ENCODE data around the gene CLDN1.

CLDN1 gene

GRCh38 chr3:190330936-190331734 is 8.9 kb upstream of the CLDN1 start:
- no peak for DNase-seq

- DNase-seq = peak; percentile 64
Observed at GRCh38 chr3:190326930-190327329, 4.7 kb upstream of the CLDN1 start.

GRCh38 chr3:190326361-190326760 is 4.1 kb upstream of the CLDN1 start:
- no peak for DNase-seq

- DNase-seq = peak; percentile 53
Observed at GRCh38 chr3:190325923-190326322, 3.7 kb upstream of the CLDN1 start.

GRCh38 chr3:190323246-190323626 is 990 bp upstream of the CLDN1 start:
- no peak for DNase-seq

GRCh38 chr3:190322604-190323245 is 479 bp upstream of the CLDN1 start:
- no peak for DNase-seq

- DNase-seq = no peak
Observed at GRCh38 chr3:190320594-190321362, 1.5 kb downstream of the CLDN1 start.

GRCh38 chr3:190319660-190320059 is 2.6 kb downstream of the CLDN1 start:
- DNase-seq = no peak

GRCh38 chr3:190318666-190319065 is 3.6 kb downstream of the CLDN1 start:
- no peak for DNase-seq

- DNase-seq = no peak
Observed at GRCh38 chr3:190314741-190315140, 7.5 kb downstream of the CLDN1 start.

GRCh38 chr3:190309414-190309813 is 12.8 kb downstream of the CLDN1 start:
- DNase-seq = no peak

- DNase-seq = no peak
Observed at GRCh38 chr3:190308154-190308553, 14.1 kb downstream of the CLDN1 start.

- DNase-seq = no peak
Observed at GRCh38 chr3:190307164-190307545, 15.1 kb downstream of the CLDN1 start.

- no peak for DNase-seq
Observed at GRCh38 chr3:190306513-190307163, 15.6 kb downstream of the CLDN1 start.

GRCh38 chr3:190306026-190306425 is 16.2 kb downstream of the CLDN1 start:
- no peak for DNase-seq

GRCh38 chr3:190305406-190305805 is 16.8 kb downstream of the CLDN1 start:
- peak; percentile 20 for DNase-seq

- no peak for DNase-seq
Observed at GRCh38 chr3:190303884-190304283, 18.4 kb downstream of the CLDN1 start.

GRCh38 chr3:190302212-190302867 is 19.9 kb downstream of the CLDN1 start:
- peak; percentile 64 for DNase-seq

GRCh38 chr3:190301591-190301990 is 20.7 kb downstream of the CLDN1 start:
- DNase-seq = peak; percentile 7

- DNase-seq = no peak
Observed at GRCh38 chr3:190299969-190300368, 22.3 kb downstream of the CLDN1 start.

- no peak for DNase-seq
Observed at GRCh38 chr3:190294030-190294429, 28.2 kb downstream of the CLDN1 start.

- DNase-seq = no peak
Observed at GRCh38 chr3:190293621-190294020, 28.6 kb downstream of the CLDN1 start.
